Erythroblast (primary cell): ENCODE measurements around the gene RABL2B.
"Not testable (repeated sequence)": the region's sequence is repeated elsewhere in the genome, so short reads cannot be mapped to it uniquely, and the experiment has no call there.

Experiments
- GATA1 ChIP-seq: IDR thresholded peaks from 2 replicates; pipeline ENCODE4 v1.6.1; 2011; ENCODE audit warnings: low read depth, mild to moderate bottlenecking, control low read depth, low read length, moderate library complexity
- POLR2A ChIP-seq: IDR thresholded peaks from 2 replicates; pipeline ENCODE4 v1.6.1; 2011; ENCODE audit warnings: mild to moderate bottlenecking, low read length

DNA sequence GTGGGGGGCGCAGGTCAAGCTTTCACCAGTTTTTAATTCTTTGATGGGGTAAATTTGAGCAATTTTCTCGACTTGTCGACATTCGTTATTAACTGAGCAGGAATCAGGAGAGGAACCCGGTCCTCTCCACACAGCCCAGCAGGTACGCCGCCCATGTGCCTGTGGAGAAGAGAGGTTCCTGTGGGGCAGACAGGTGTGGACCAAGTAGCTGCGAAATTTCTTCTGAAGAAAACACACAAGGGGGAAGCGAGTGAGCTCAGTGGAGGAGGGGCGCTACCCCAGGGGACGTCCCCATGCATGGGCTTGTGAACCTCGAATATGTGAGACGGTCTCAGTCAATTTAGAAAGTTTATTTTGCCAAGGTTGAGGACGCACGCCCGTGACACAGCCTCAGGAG, 442 bp upstream of the RABL2B start:
- TF ChIP-seq POLR2A, GATA1: not testable (repeated sequence)
